GM18502 (cell line): ENCODE data around the gene DCAF15.

Experiments
- ATAC-seq: cut with Tn5 transposase; IDR thresholded peaks from one replicate; pipeline ENCODE4 v1.9.1; 2021; ENCODE audit warnings: mild to moderate bottlenecking; ENCODE audit not compliant: unreplicated experiment, poor library complexity

DCAF15 gene

DNA sequence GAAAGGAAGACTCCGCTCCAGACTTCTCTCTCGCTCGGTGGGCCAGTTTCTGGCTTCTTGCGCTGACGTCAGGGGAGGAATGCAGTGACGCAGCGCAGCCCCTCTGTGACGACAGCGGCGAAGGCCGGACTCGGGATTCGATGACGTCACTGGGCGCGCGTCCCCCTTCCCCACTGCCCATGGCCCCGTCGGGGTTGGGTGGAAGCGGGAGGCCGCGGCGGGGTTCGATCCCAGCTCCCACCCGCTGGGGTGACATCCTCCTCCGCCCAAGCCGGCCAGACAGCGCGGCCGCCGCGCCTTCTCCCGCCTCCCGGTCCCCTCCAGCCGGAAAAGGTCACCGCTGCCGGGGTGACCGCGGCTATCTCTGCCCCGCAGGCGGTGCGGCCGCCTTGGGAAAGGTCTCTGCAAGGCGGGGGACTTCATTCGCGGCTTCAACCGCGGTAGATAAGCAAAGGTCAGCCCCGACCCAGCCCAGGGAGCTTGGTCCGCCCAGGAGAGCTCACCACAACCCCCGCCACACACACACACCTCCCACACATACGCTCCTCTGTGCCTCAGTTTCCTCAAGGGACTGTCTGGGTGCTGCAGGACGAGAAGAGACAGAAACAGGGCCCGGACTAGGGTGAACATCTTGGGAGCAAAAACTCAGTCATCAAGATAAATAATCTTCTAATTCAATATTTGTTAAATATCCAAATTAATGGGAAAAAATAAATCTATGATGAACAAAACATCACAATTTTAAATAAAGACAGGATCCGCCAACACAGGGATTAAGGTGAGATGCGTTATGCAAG is 54.7 kb downstream of the DCAF15 start:
- ATAC-seq, result peak; percentile 52
